Measurements from ENCODE around the gene HIRA.

HIRA gene

DNA sequence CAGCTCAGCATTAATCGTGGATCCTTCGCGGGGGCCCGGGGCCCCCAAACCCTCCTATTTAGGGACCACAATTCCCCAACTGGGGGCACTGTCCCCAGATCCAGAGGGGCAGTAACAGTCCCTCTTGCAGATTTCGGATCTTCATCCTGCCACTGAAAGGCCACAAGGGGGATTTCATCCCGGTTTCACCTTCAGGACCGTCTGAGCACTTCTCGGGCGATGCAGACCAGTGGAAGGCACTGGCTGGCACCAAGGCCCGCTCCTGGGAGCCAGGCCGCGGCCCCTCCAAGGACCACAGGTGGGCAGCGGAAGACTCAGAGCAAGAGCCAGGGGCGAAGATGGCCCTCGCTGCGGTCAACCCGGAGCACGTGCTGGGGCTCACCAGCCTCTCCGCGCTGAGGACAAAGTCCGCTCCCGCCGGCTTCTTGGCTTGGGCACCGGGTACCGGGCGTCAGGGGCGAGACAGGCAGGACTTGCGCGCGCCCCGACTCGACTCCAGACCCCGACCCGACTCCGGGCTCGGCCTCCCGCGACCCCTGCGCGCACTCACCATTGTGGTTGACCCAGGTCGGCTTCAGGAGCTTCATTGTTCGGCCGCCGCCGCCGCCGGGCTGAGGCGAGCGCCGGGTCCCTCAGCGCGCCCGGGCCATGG is 517 bp downstream of the HIRA start:
- H3K27me3 ChIP-seq (replicated peaks in 2 of 5; ENCODE audit: control insufficient read depth in 4 of 5, insufficient read depth in 5 of 5, low read length in 4 of 5): no peaks in the 10 kb centered on the region
- ChIA-PET CTCF (interaction anchor here (0.7 to 1.7 kb wide), 3 partner anchors 16 to 201 kb away, joined by 3 to 4 read pairs (median 3); partner anchors contain the start of gene C22orf39), POLR2A (interaction anchor here (0.9 to 1.0 kb wide), 2 partner anchors 15 to 21 kb away, joined by 3 to 4 read pairs; no protein-coding TSS in a partner anchor)
- H3K4me1 ChIP-seq (ENCODE audit: control extremely low read depth in 1 of 4, control insufficient read depth in 4 of 4, insufficient read depth in 4 of 4, low read length in 3 of 4): peaks cover 19 to 36% (median 34%) of the 10 kb centered on the region in 4 experiments
- peak; percentile 22 to 41 (median 29) for DNase-seq
- peak overlapping the region; percentile 77 to 95 (median 83) for H3K4me3 ChIP-seq (ENCODE audit: control insufficient read depth in 1 of 7, extremely low read depth in 1 of 7, insufficient read depth in 4 of 7, low read depth in 2 of 7, low read length in 6 of 7)
- H3K9me3 ChIP-seq (ENCODE audit: control extremely low read depth in 1 of 5, control insufficient read depth in 4 of 5, insufficient read depth in 2 of 5, low read depth in 1 of 5, low read length in 4 of 5): no peaks in the 10 kb centered on the region
- H3K27ac ChIP-seq (ENCODE audit: insufficient read depth in 1 of 2, low read depth in 1 of 2, low read length in 2 of 2, poor library complexity in 1 of 2, severe bottlenecking in 2 of 2): peak overlapping the region; percentile 40 to 86
- H3K36me3 ChIP-seq (ENCODE audit: control insufficient read depth in 4 of 4, insufficient read depth in 4 of 4, low read length in 3 of 4): peaks cover 3 to 23% (median 15%) of the 10 kb centered on the region in 4 experiments
- WGBS (ENCODE audit: insufficient coverage): under 1% methylated on average over 47 of the region's 53 CpGs

- CTCF ChIA-PET: interaction anchor here (1.7 kb wide), 1 partner anchor 202 kb away, joined by 3 read pairs; no protein-coding TSS in a partner anchor
- no peaks in the 10 kb centered on the region for H3K27me3 ChIP-seq (replicated peaks in 2 of 5; ENCODE audit: control insufficient read depth in 4 of 5, insufficient read depth in 5 of 5, low read length in 4 of 5)
- H3K4me3 ChIP-seq (ENCODE audit: control insufficient read depth in 1 of 7, extremely low read depth in 1 of 7, insufficient read depth in 4 of 7, low read depth in 2 of 7, low read length in 6 of 7): peak overlapping the region; percentile 77 to 95 (median 83)
- 13% methylated on average over 6 of the region's 12 CpGs for WGBS (ENCODE audit: insufficient coverage)
- peaks cover 19 to 36% (median 34%) of the 10 kb centered on the region in 4 experiments for H3K4me1 ChIP-seq (ENCODE audit: control extremely low read depth in 1 of 4, control insufficient read depth in 4 of 4, insufficient read depth in 4 of 4, low read length in 3 of 4)
- peak; percentile 14 to 59 (median 43) for DNase-seq
- POLR2A ChIA-PET: no interaction called here
- H3K36me3 ChIP-seq (ENCODE audit: control insufficient read depth in 4 of 4, insufficient read depth in 4 of 4, low read length in 3 of 4): peaks cover under 1 to 20% (median 8%) of the 10 kb centered on the region in 4 experiments
- H3K27ac ChIP-seq (ENCODE audit: insufficient read depth in 1 of 2, low read depth in 1 of 2, low read length in 2 of 2, poor library complexity in 1 of 2, severe bottlenecking in 2 of 2): peak overlapping the region; percentile 40 to 86
- no peaks in the 10 kb centered on the region for H3K9me3 ChIP-seq (ENCODE audit: control extremely low read depth in 1 of 5, control insufficient read depth in 4 of 5, insufficient read depth in 2 of 5, low read depth in 1 of 5, low read length in 4 of 5)
These were observed 1.3 kb downstream of the HIRA start for GRCh38 chr22:19429950-19430889.

DNA sequence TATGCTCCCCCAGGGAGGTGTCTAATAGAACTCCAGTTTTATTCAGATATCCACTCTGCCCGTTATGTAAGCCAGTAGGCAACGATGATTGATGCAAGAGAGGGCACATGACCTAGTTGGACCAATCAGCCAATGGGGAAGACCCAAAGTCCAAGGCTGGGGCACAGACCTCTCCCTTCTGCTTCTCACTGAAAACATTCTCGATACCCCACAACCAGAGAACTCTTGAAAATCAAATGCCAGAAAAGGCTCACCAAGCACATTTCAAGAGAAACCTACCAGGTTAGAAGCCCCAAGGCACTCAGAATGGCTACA is 7.4 kb downstream of the HIRA start:
- DNase-seq: no peak
- H3K4me3 ChIP-seq (ENCODE audit: control insufficient read depth in 1 of 7, extremely low read depth in 1 of 7, insufficient read depth in 4 of 7, low read depth in 2 of 7, low read length in 6 of 7): no peak overlapping the region
- no peak overlapping the region for H3K27ac ChIP-seq (ENCODE audit: insufficient read depth in 1 of 2, low read depth in 1 of 2, low read length in 2 of 2, poor library complexity in 1 of 2, severe bottlenecking in 2 of 2)
- CTCF ChIA-PET: interaction anchor here (0.7 kb wide), 1 partner anchor 8 kb away, joined by 4 read pairs; no protein-coding TSS in a partner anchor
- H3K4me1 ChIP-seq (ENCODE audit: control extremely low read depth in 1 of 4, control insufficient read depth in 4 of 4, insufficient read depth in 4 of 4, low read length in 3 of 4): peaks cover 13 to 25% (median 20%) of the 10 kb centered on the region in 4 experiments
- POLR2A ChIA-PET: no interaction called here
- 100% methylated on average over 1 of the region's 3 CpGs for WGBS (ENCODE audit: insufficient coverage)
- no peaks in the 10 kb centered on the region for H3K9me3 ChIP-seq (ENCODE audit: control extremely low read depth in 1 of 5, control insufficient read depth in 4 of 5, insufficient read depth in 2 of 5, low read depth in 1 of 5, low read length in 4 of 5)
- no peaks in the 10 kb centered on the region for H3K27me3 ChIP-seq (replicated peaks in 2 of 5; ENCODE audit: control insufficient read depth in 4 of 5, insufficient read depth in 5 of 5, low read length in 4 of 5)
- H3K36me3 ChIP-seq (ENCODE audit: control insufficient read depth in 4 of 4, insufficient read depth in 4 of 4, low read length in 3 of 4): peaks cover 0 to 20% (median 2%) of the 10 kb centered on the region in 4 experiments

GRCh38 chr22:19422440-19423301 is 8.9 kb downstream of the HIRA start:
- Histone ChIP-seq H3K4me3 (ENCODE audit: control insufficient read depth in 1 of 7, extremely low read depth in 1 of 7, insufficient read depth in 4 of 7, low read depth in 2 of 7, low read length in 6 of 7) (no peak overlapping the region), H3K27ac (ENCODE audit: insufficient read depth in 1 of 2, low read depth in 1 of 2, low read length in 2 of 2, poor library complexity in 1 of 2, severe bottlenecking in 2 of 2) (peak overlapping the region in 1 of 2 experiments; percentile 6), H3K36me3 (ENCODE audit: control insufficient read depth in 4 of 4, insufficient read depth in 4 of 4, low read length in 3 of 4) (peaks cover 0 to 20% (median 2%) of the 10 kb centered on the region in 4 experiments), H3K9me3 (ENCODE audit: control extremely low read depth in 1 of 5, control insufficient read depth in 4 of 5, insufficient read depth in 2 of 5, low read depth in 1 of 5, low read length in 4 of 5) (no peaks in the 10 kb centered on the region), H3K27me3 (replicated peaks in 2 of 5; ENCODE audit: control insufficient read depth in 4 of 5, insufficient read depth in 5 of 5, low read length in 4 of 5) (no peaks in the 10 kb centered on the region), H3K4me1 (ENCODE audit: control extremely low read depth in 1 of 4, control insufficient read depth in 4 of 4, insufficient read depth in 4 of 4, low read length in 3 of 4) (peaks cover 7 to 24% (median 13%) of the 10 kb centered on the region in 4 experiments)
- WGBS (ENCODE audit: insufficient coverage): 98% methylated on average over 10 of the region's 11 CpGs
- DNase-seq: no peak
- ChIA-PET POLR2A (no interaction called here), CTCF (interaction anchor here (0.6 to 1.3 kb wide), 2 partner anchors 12 to 278 kb away, joined by 4 read pairs; partner anchors contain the start of gene ESS2)

GRCh38 chr22:19420321-19420720 is 11.2 kb downstream of the HIRA start:
- Histone ChIP-seq H3K4me1 (ENCODE audit: control extremely low read depth in 1 of 4, control insufficient read depth in 4 of 4, insufficient read depth in 4 of 4, low read length in 3 of 4) (peaks cover 7 to 18% (median 13%) of the 10 kb centered on the region in 4 experiments), H3K27me3 (replicated peaks in 2 of 5; ENCODE audit: control insufficient read depth in 4 of 5, insufficient read depth in 5 of 5, low read length in 4 of 5) (no peaks in the 10 kb centered on the region), H3K9me3 (ENCODE audit: control extremely low read depth in 1 of 5, control insufficient read depth in 4 of 5, insufficient read depth in 2 of 5, low read depth in 1 of 5, low read length in 4 of 5) (no peaks in the 10 kb centered on the region), H3K4me3 (ENCODE audit: control insufficient read depth in 1 of 7, extremely low read depth in 1 of 7, insufficient read depth in 4 of 7, low read depth in 2 of 7, low read length in 6 of 7) (no peak overlapping the region), H3K27ac (ENCODE audit: insufficient read depth in 1 of 2, low read depth in 1 of 2, low read length in 2 of 2, poor library complexity in 1 of 2, severe bottlenecking in 2 of 2) (no peak overlapping the region), H3K36me3 (ENCODE audit: control insufficient read depth in 4 of 4, insufficient read depth in 4 of 4, low read length in 3 of 4) (peaks cover 0 to 9% (median 3%) of the 10 kb centered on the region in 4 experiments)
- no peak for DNase-seq
- ChIA-PET POLR2A (no interaction called here), CTCF (interaction anchor here (1.1 kb wide), 1 partner anchor 9 kb away, joined by 6 read pairs; no protein-coding TSS in a partner anchor)
- 100% methylated on average over 1 of the region's 6 CpGs for WGBS (ENCODE audit: insufficient coverage)

- POLR2A ChIA-PET: no interaction called here
- Histone ChIP-seq H3K9me3 (ENCODE audit: control extremely low read depth in 1 of 5, control insufficient read depth in 4 of 5, insufficient read depth in 2 of 5, low read depth in 1 of 5, low read length in 4 of 5) (no peaks in the 10 kb centered on the region), H3K27me3 (replicated peaks in 2 of 5; ENCODE audit: control insufficient read depth in 4 of 5, insufficient read depth in 5 of 5, low read length in 4 of 5) (no peaks in the 10 kb centered on the region), H3K27ac (ENCODE audit: insufficient read depth in 1 of 2, low read depth in 1 of 2, low read length in 2 of 2, poor library complexity in 1 of 2, severe bottlenecking in 2 of 2) (peak overlapping the region in 1 of 2 experiments; percentile 70), H3K36me3 (ENCODE audit: control insufficient read depth in 4 of 4, insufficient read depth in 4 of 4, low read length in 3 of 4) (peaks cover 0 to 4% (median 3%) of the 10 kb centered on the region in 4 experiments), H3K4me3 (ENCODE audit: control insufficient read depth in 1 of 7, extremely low read depth in 1 of 7, insufficient read depth in 4 of 7, low read depth in 2 of 7, low read length in 6 of 7) (no peak overlapping the region), H3K4me1 (ENCODE audit: control extremely low read depth in 1 of 4, control insufficient read depth in 4 of 4, insufficient read depth in 4 of 4, low read length in 3 of 4) (peaks cover 7 to 18% (median 13%) of the 10 kb centered on the region in 4 experiments)
- CTCF ChIA-PET: no interaction called here
- peak; percentile 23 to 84 (median 66) for DNase-seq
- WGBS (ENCODE audit: insufficient coverage): 60% methylated on average over 1 of the region's 5 CpGs
These were observed 11.9 kb downstream of the HIRA start for GRCh38 chr22:19419464-19420178.

All from common myeloid progenitor, CD34-positive (primary cell).